Smooth muscle cell (in vitro differentiated cells): ENCODE results near the gene WWOX. TPM values are rescaled to one million over a fixed set of nuclear protein-coding genes. Genes with fewer than 3 reads are reported as not detected.

Experiments
- DNase-seq: peaks from one replicate; lab custom pipeline; 2025; ENCODE audit not compliant: unreplicated experiment; lab: John Stamatoyannopoulos, UW
- H2AFZ ChIP-seq: fragments of 200-600 bp; sonication (generic); 2 replicates; pipeline ENCODE4 v1.6.0; 2016; ENCODE audit warnings: antibody characterized with exemption, low read depth, mild to moderate bottlenecking
- H3F3A ChIP-seq: fragments of 200-600 bp; sonication (generic); 2 replicates; pipeline ENCODE4 v1.6.0; 2017; ENCODE audit warnings: antibody characterized with exemption, low read depth
- H3K27ac ChIP-seq: fragments of 200-600 bp; sonication (generic); 2 replicates; pipeline ENCODE4 v1.5.1; 2016; ENCODE audit warnings: low read depth, mild to moderate bottlenecking
- H3K27me3 ChIP-seq: fragments of 200-600 bp; sonication (generic); 2 replicates; pipeline ENCODE4 v1.6.1; 2016; ENCODE audit warnings: low read depth, mild to moderate bottlenecking
- H3K36me3 ChIP-seq: fragments of 200-600 bp; sonication (generic); 2 replicates; pipeline ENCODE4 v1.5.1; 2016; ENCODE audit warnings: low read depth
- H3K4me1 ChIP-seq: fragments of 200-600 bp; sonication (generic); 2 replicates; pipeline ENCODE4 v1.5.1; 2016; ENCODE audit warnings: low read depth
- H3K4me2 ChIP-seq: fragments of 200-600 bp; sonication (generic); 2 replicates; pipeline ENCODE4 v1.6.0; 2016; ENCODE audit warnings: mild to moderate bottlenecking
- H3K4me3 ChIP-seq: fragments of 200-600 bp; sonication (generic); 2 replicates; pipeline ENCODE4 v1.5.1; 2016; ENCODE audit warnings: mild to moderate bottlenecking
- H3K79me2 ChIP-seq: fragments of 200-600 bp; sonication (generic); 2 replicates; pipeline ENCODE4 v1.6.0; 2016; ENCODE audit warnings: low read depth, mild to moderate bottlenecking
- H3K9ac ChIP-seq: fragments of 200-600 bp; sonication (generic); 2 replicates; pipeline ENCODE4 v1.6.0; 2016; ENCODE audit warnings: low read depth
- H3K9me3 ChIP-seq: fragments of 200-600 bp; sonication (generic); replicated peaks from 2 replicates; pipeline ENCODE4 v1.5.1; 2016; ENCODE audit warnings: low read depth
- H4K20me1 ChIP-seq: fragments of 200-600 bp; sonication (generic); 2 replicates; pipeline ENCODE4 v1.6.0; 2016; ENCODE audit warnings: low read depth
- CTCF ChIP-seq: fragments of 200-600 bp; sonication (generic); IDR thresholded peaks from 2 replicates; pipeline ENCODE4 v1.5.1; 2017; ENCODE audit warnings: borderline replicate concordance, mild to moderate bottlenecking, antibody characterized with exemption; ENCODE audit not compliant: insufficient read depth, poor library complexity, severe bottlenecking
- WGBS: methylation state at CpG from one replicate; pipeline ENCODE4 v1.1.7; 2016; ENCODE audit warnings: low lambda C conversion rate; 5-methylcytosine and 5-hydroxymethylcytosine counted together
- polyA plus RNA-seq: library from polyadenylated mRNA; unstranded; fragments of >200 nt; fragmentation: Nextera tagmentation; extraction: Ambion mirVana; gene quantifications from 2 replicates; pipeline ENCODE4 v1.2.1, GENCODE V29; 2016
- total RNA-seq: library from RNA; depleted of rRNA; stranded (reverse); fragments of >200 nt; gene quantifications from 2 replicates; pipeline ENCODE4 v1.2.3, GENCODE V29; 2014

WWOX gene
- total and polyA plus RNA-seq, 2 experiments from 2014 or later, result 7.5 to 14.0 TPM

- WGBS, result 84% methylated on average over 8 of the region's 8 CpGs
Observed at GRCh38 chr16:79100447-79100846, 1001.0 kb downstream of the WWOX start.

DNA sequence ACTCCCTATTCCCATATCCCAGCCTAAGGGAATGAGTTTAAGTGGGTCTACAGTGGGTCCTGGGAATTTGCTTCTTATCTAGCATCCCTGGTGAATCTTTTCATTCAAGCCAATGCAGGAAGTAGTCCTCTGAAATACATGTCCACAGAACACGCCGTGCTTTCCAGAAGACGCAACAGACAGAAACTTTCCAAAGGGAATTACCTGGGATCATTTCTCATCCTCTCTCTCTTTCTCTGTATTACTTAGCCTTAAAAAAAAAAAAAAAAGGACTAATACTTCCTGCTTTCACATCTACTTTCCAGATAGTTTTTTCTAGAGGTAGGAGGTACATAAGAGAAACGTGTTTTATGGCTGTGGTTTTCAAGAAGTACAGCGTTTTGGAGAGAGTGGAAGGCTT, 1002.0 kb downstream of the WWOX start:
- Histone ChIP-seq H3K9me3 (no peaks in the 10 kb centered on the region), H4K20me1 (no peaks in the 10 kb centered on the region), H3K4me2 (no peak overlapping the region), H3K4me3 (no peak overlapping the region), H2AFZ (no peak overlapping the region), H3K4me1 (peaks cover 14% of the 10 kb centered on the region), H3K9ac (no peak overlapping the region), H3K27ac (no peak overlapping the region), H3K36me3 (no peaks in the 10 kb centered on the region), H3K27me3 (peaks cover 23% of the 10 kb centered on the region), H3F3A (no peaks in the 10 kb centered on the region), H3K79me2 (no peaks in the 10 kb centered on the region)
- DNase-seq, result no peak
- 91% methylated on average over 5 of the region's 5 CpGs for WGBS
- no peak for TF ChIP-seq CTCF

More at GRCh38 chr16:79100447-79100846, 1001.0 kb downstream of the WWOX start:
- H3K4me3 ChIP-seq, result no peak overlapping the region
- DNase-seq, result no peak
- peaks cover 19% of the 10 kb centered on the region for H3K4me1 ChIP-seq
- H3K4me2 ChIP-seq, result no peak overlapping the region
- no peak for TF ChIP-seq CTCF
- H3K36me3 ChIP-seq, result no peaks in the 10 kb centered on the region
- no peaks in the 10 kb centered on the region for H4K20me1 ChIP-seq
- H3F3A ChIP-seq, result no peaks in the 10 kb centered on the region
- H3K27me3 ChIP-seq, result peaks cover 23% of the 10 kb centered on the region
- H3K79me2 ChIP-seq, result no peaks in the 10 kb centered on the region
- no peak overlapping the region for H3K27ac ChIP-seq
- no peak overlapping the region for H3K9ac ChIP-seq
- no peak overlapping the region for H2AFZ ChIP-seq
- H3K9me3 ChIP-seq, result no peaks in the 10 kb centered on the region

- Histone ChIP-seq H3K27ac (no peak overlapping the region), H3K27me3 (peaks cover 26% of the 10 kb centered on the region), H3K9ac (no peak overlapping the region), H3K4me1 (peaks cover 9% of the 10 kb centered on the region), H2AFZ (no peak overlapping the region), H3K36me3 (no peaks in the 10 kb centered on the region), H3K4me2 (no peak overlapping the region), H3K4me3 (no peak overlapping the region), H4K20me1 (no peaks in the 10 kb centered on the region), H3F3A (no peaks in the 10 kb centered on the region), H3K9me3 (no peaks in the 10 kb centered on the region), H3K79me2 (no peaks in the 10 kb centered on the region)
- DNase-seq, result no peak
- 68% methylated on average over 10 of the region's 10 CpGs for WGBS
- no peak for TF ChIP-seq CTCF
Observed at GRCh38 chr16:79104567-79104966, 1005.1 kb downstream of the WWOX start.

GRCh38 chr16:79107301-79107700, 1007.8 kb downstream of the WWOX start:
- no peak overlapping the region for H3K27ac ChIP-seq
- H4K20me1 ChIP-seq, result no peaks in the 10 kb centered on the region
- 95% methylated on average over 7 of the region's 7 CpGs for WGBS
- H3K9me3 ChIP-seq, result no peaks in the 10 kb centered on the region
- DNase-seq, result no peak
- no peak overlapping the region for H3K4me3 ChIP-seq
- H3K36me3 ChIP-seq, result no peaks in the 10 kb centered on the region
- H3K4me2 ChIP-seq, result no peak overlapping the region
- H3K79me2 ChIP-seq, result no peaks in the 10 kb centered on the region
- H3K27me3 ChIP-seq, result peaks cover 28% of the 10 kb centered on the region
- no peak for TF ChIP-seq CTCF
- H3F3A ChIP-seq, result no peaks in the 10 kb centered on the region
- H3K9ac ChIP-seq, result no peak overlapping the region
- no peak overlapping the region for H2AFZ ChIP-seq
- peaks cover 9% of the 10 kb centered on the region for H3K4me1 ChIP-seq
